LNCaP clone FGC (cell line): Measurements from ENCODE around the gene IFFO2.

ENCODE experiments used
- DNase-seq: peaks from one replicate; pipeline ENCODE4 v3.0.0-alpha.2; 2011; ENCODE audit warnings: low read depth
- H3K4me3 ChIP-seq: 2 replicates; pipeline ENCODE4 v1.5.1; 2011; ENCODE audit warnings: mild to moderate bottlenecking, low read depth, low read length, control low read depth
- CTCF ChIP-seq: IDR thresholded peaks from 2 replicates; pipeline ENCODE4 v1.5.1; 2012; ENCODE audit warnings: mild to moderate bottlenecking; ENCODE audit not compliant: control insufficient read depth, insufficient read depth; ENCODE audit errors: extremely low read depth

IFFO2 gene

GRCh38 chr1:18940303-18941020 is 16.0 kb downstream of the IFFO2 start:
- no peak overlapping the region for H3K4me3 ChIP-seq
- no peak for DNase-seq
- TF ChIP-seq CTCF: no peak

- DNase-seq: no peak
- no peak for TF ChIP-seq CTCF
- no peak overlapping the region for H3K4me3 ChIP-seq
Observed at GRCh38 chr1:18939398-18940302, 16.8 kb downstream of the IFFO2 start.

- no peak for TF ChIP-seq CTCF
- no peak for DNase-seq
- H3K4me3 ChIP-seq: no peak overlapping the region
Observed at GRCh38 chr1:18938707-18939070, 17.8 kb downstream of the IFFO2 start.

GRCh38 chr1:18938008-18938706 is 18.3 kb downstream of the IFFO2 start:
- no peak for DNase-seq
- no peak overlapping the region for H3K4me3 ChIP-seq
- no peak for TF ChIP-seq CTCF

- TF ChIP-seq CTCF: no peak
- DNase-seq: no peak
- H3K4me3 ChIP-seq: no peak overlapping the region
Observed at GRCh38 chr1:18937539-18937938, 18.9 kb downstream of the IFFO2 start.

GRCh38 chr1:18936814-18937481 is 19.5 kb downstream of the IFFO2 start:
- no peak for DNase-seq
- H3K4me3 ChIP-seq: no peak overlapping the region
- no peak for TF ChIP-seq CTCF
